Measurements from ENCODE around the gene MRPL34. TPM values are rescaled to one million over a fixed set of nuclear protein-coding genes. Genes with fewer than 3 reads are reported as not detected.

Gene MRPL34
- polyA plus RNA-seq, 1 of the 3 experiments (the other 2 are of a cell fraction): 72.9 TPM

GRCh38 chr19:17327654-17328516, 22.2 kb downstream of the MRPL34 start:
- H3K27ac ChIP-seq (ENCODE audit: low read depth in 2 of 2, low read length in 1 of 2): no peak overlapping the region
- TF ChIP-seq NFIC (IDR thresholded peaks at IDR 0.05; ENCODE audit: borderline replicate concordance) (no peak), EP300 (IDR thresholded peaks at IDR 0.05; ENCODE audit: borderline replicate concordance in 1 of 2, low read depth in 1 of 2, low read length in 1 of 2) (no peak), EZH2phosphoT487 (IDR thresholded peaks at IDR 0.05; ENCODE audit: borderline replicate concordance, low read depth) (no peak), MXI1 (IDR thresholded peaks at IDR 0.05; ENCODE audit: low read depth, low read length) (no peak), TEAD4 (IDR thresholded peaks at IDR 0.05; ENCODE audit: borderline replicate concordance, insufficient read depth) (no peak), SMC3 (IDR thresholded peaks at IDR 0.05; ENCODE audit: low read depth, low read length) (no peak), NRF1 (IDR thresholded peaks at IDR 0.05; ENCODE audit: low read depth, low read length) (no peak), CHD2 (IDR thresholded peaks at IDR 0.05; ENCODE audit: low read length, partially characterized antibody) (no peak), ZBTB33 (IDR thresholded peaks at IDR 0.05; ENCODE audit: borderline replicate concordance, low read depth) (no peak), RAD21 (IDR thresholded peaks at IDR 0.05; ENCODE audit: low read length) (no peak)
- no peaks in the 10 kb centered on the region for H3K79me2 ChIP-seq (ENCODE audit: insufficient read depth)
- peaks cover 2% of the 10 kb centered on the region for H3F3A ChIP-seq (replicated peaks; ENCODE audit: insufficient read depth)
- H3K9me2 ChIP-seq: no peaks in the 10 kb centered on the region
- H4K20me1 ChIP-seq (ENCODE audit: insufficient read depth): no peaks in the 10 kb centered on the region
- H2AFZ ChIP-seq (ENCODE audit: low read depth): no peak overlapping the region
- ChIA-PET CTCF (interaction anchor here (1.3 kb wide), 1 partner anchor 16 kb away, joined by 4 read pairs; no protein-coding TSS in a partner anchor), POLR2A (interaction anchor here (1.1 kb wide), 1 partner anchor 19 kb away, joined by 4 read pairs; the partner anchor contains the start of gene DDA1)
- H3K27me3 ChIP-seq (ENCODE audit: insufficient read depth): no peaks in the 10 kb centered on the region
- 76% methylated on average over 32 of the region's 64 CpGs for WGBS (ENCODE audit: low lambda C conversion rate)
- H3K9ac ChIP-seq: no peak overlapping the region
- H3K4me2 ChIP-seq: no peak overlapping the region
- H3K9me3 ChIP-seq: no peaks in the 10 kb centered on the region
- H3K4me3 ChIP-seq (ENCODE audit: low read depth in 2 of 2, low read length in 1 of 2): no peak overlapping the region
- peaks cover 0 to 2% of the 10 kb centered on the region in 2 experiments; a peak in 1 of 4 replicates for H3K4me1 ChIP-seq (ENCODE audit: control insufficient read depth in 1 of 2, insufficient read depth in 2 of 2, low read depth in 1 of 2, low read length in 1 of 2)
- peaks cover 0 to 13% of the 10 kb centered on the region in 2 experiments for H3K36me3 ChIP-seq (replicated peaks in 1 of 2; ENCODE audit: control insufficient read depth in 1 of 2, insufficient read depth in 2 of 2, low read length in 1 of 2)
- DNase-seq: peak; percentile 85

GRCh38 chr19:17328517-17329365, 23.1 kb downstream of the MRPL34 start:
- Histone ChIP-seq H3K27ac (ENCODE audit: low read depth in 2 of 2, low read length in 1 of 2) (no peak overlapping the region), H3K36me3 (replicated peaks in 1 of 2; ENCODE audit: control insufficient read depth in 1 of 2, insufficient read depth in 2 of 2, low read length in 1 of 2) (peaks cover 0 to 13% of the 10 kb centered on the region in 2 experiments), H3K4me2 (no peak overlapping the region), H3F3A (replicated peaks; ENCODE audit: insufficient read depth) (peaks cover 2% of the 10 kb centered on the region), H3K9me2 (no peaks in the 10 kb centered on the region), H2AFZ (ENCODE audit: low read depth) (no peak overlapping the region), H3K9ac (no peak overlapping the region), H4K20me1 (ENCODE audit: insufficient read depth) (no peaks in the 10 kb centered on the region), H3K4me1 (ENCODE audit: control insufficient read depth in 1 of 2, insufficient read depth in 2 of 2, low read depth in 1 of 2, low read length in 1 of 2) (peaks cover 0 to 10% of the 10 kb centered on the region in 2 experiments; a peak in 1 of 4 replicates), H3K9me3 (no peaks in the 10 kb centered on the region), H3K27me3 (ENCODE audit: insufficient read depth) (no peaks in the 10 kb centered on the region), H3K79me2 (ENCODE audit: insufficient read depth) (no peaks in the 10 kb centered on the region), H3K4me3 (ENCODE audit: low read depth in 2 of 2, low read length in 1 of 2) (no peak overlapping the region)
- 97% methylated on average over 73 of the region's 94 CpGs for WGBS (ENCODE audit: low lambda C conversion rate)
- CTCF ChIA-PET: no interaction called here
- POLR2A ChIA-PET: no interaction called here
- TF ChIP-seq MAX (IDR thresholded peaks at IDR 0.05; ENCODE audit: low read depth): no peak
- no peak for DNase-seq

All from SK-N-SH (cell line).